ENCODE data around the gene PTPN21.

GRCh38 chr14:88422047-88422446 lies 132.8 kb downstream of the PTPN21 start:
- TF ChIP-seq CTCF (IDR thresholded peaks at IDR 0.05; ENCODE audit: low read depth, low read length, missing input control) (no peak), JUND (IDR thresholded peaks at IDR 0.05) (no peak), MAX (IDR thresholded peaks at IDR 0.05) (no peak), YY1 (IDR thresholded peaks at IDR 0.05) (no peak), GABPA (IDR thresholded peaks at IDR 0.05 in 1 of 2, conservative IDR thresholded peaks at IDR 0.05 in 1 of 2) (no peak), TAF1 (conservative IDR thresholded peaks at IDR 0.05) (no peak), ZBTB33 (IDR thresholded peaks at IDR 0.05) (no peak), ATF3 (IDR thresholded peaks at IDR 0.05) (no peak), HNF4A (conservative IDR thresholded peaks at IDR 0.05) (no peak), FOXA1 (IDR thresholded peaks at IDR 0.05) (no peak), SP1 (IDR thresholded peaks at IDR 0.05) (no peak)
